NT2/D1 (cell line): ENCODE results near the gene ZNF438.

Source experiments
- SUZ12 ChIP-seq: IDR thresholded peaks from 2 replicates; pipeline ENCODE4 v1.6.1; 2011; ENCODE audit not compliant: insufficient read length, insufficient read depth; ENCODE audit errors: extremely low read depth
- YY1 ChIP-seq: IDR thresholded peaks from 2 replicates; pipeline ENCODE4 v1.6.1; 2011; ENCODE audit not compliant: insufficient read length, insufficient read depth
- ZNF274 ChIP-seq: IDR thresholded peaks from 2 replicates; pipeline ENCODE4 v1.6.1; 2011; ENCODE audit warnings: mild to moderate bottlenecking, low read depth, low read length

DNA sequence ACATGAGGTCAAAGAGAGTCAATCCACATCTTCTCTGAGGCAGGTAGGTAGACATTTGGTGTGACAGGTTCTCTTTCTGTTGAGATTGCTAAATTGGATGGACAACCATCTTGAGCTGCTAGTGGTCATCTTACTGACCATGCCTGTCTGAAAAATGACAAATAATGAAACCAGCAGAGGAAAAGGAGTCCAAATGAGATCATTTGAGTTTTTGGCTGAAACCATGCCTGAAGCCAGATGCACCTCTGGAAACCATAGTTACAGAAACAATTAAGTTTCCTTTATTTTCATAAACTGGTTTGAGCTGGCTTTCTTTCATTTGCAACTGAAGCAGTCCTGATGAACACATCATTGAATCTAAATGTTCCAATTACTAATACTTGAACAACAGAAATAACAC is 100.6 kb downstream of the ZNF438 start:
- TF ChIP-seq ZNF274 (no peak), SUZ12 (no peak), YY1 (no peak)
